Dermis lymphatic vessel endothelial cell (primary cell): ENCODE results near the gene NPDC1. TPM values are rescaled to one million over a fixed set of nuclear protein-coding genes. Genes with fewer than 3 reads are reported as not detected.

ENCODE experiments used
- total RNA-seq: library from RNA; depleted of rRNA; stranded (reverse); fragments of >200 nt; gene quantifications from 2 replicates; pipeline ENCODE4 v1.2.1, GENCODE V29; 2014

Gene NPDC1
- 4.8 and 8.2 TPM in 2 replicates for total RNA-seq

DNA sequence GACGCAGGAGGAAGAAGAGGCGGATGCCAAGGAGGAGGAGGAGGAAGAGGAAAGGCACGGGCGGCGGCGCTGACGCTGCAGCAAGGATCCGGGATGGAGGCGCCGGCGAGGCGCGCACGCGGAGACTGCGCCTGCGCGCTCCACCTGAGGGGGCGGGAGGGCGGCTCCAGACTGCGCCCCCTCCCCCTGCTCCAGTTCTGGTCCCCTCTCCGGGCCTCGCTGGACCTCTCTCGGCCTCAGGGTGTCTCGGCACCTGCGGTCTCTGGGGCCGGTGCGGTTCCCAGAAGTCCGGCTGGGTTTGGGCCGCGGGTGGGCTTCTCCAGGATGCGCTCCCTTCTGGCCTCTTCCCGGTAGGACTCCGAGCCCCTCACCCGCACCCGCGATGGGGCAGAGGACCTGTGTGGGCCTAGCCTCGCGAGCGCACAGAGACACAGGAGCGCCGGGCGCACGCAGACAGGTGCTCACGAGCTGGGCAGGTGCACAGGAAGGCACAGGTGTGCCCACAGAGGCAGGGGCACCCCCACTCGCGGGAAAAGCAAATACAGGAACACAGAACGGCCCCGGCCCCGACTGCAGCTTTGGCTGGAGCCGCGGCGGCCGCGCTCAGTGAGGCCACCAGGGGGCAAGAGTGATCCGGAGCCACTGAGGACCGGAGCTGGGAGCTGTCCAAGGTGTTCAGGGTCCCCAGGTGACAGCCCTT lies at the start of gene NPDC1:
TSS of gene NPDC1 (minus strand) at position 90 of the 700 bp plus-strand sequence. CDS start 188 bp downstream, outside the sequence.

GRCh38 chr9:137086531-137087408 lies 40.8 kb upstream of the NPDC1 start, which contains the start of gene MAN1B1:
MAN1B1 (plus strand) TSS chr9:137086985; CDS start chr9:137087000, 15 bp downstream.

GRCh38 chr9:137077010-137077747 lies 31.2 kb upstream of the NPDC1 start, which contains the start of gene UAP1L1:
UAP1L1 (plus strand) TSS chr9:137077517; CDS start chr9:137077533, 16 bp downstream.

GRCh38 chr9:137070201-137070905 lies 24.4 kb upstream of the NPDC1 start, which contains the start of gene SAPCD2:
SAPCD2 (minus strand) TSS chr9:137070557; CDS start chr9:137070460, 97 bp downstream.

GRCh38 chr9:137053944-137054931 lies 8.3 kb upstream of the NPDC1 start, which contains the start of gene ENTPD2:
ENTPD2 (minus strand) TSS chr9:137054061; CDS start chr9:137053997, 64 bp downstream.

GRCh38 chr9:137031904-137032640 lies 13.9 kb downstream of the NPDC1 start, which contains the start of gene FUT7:
FUT7 (minus strand) TSS chr9:137032088; CDS start chr9:137031991, 97 bp downstream.

DNA sequence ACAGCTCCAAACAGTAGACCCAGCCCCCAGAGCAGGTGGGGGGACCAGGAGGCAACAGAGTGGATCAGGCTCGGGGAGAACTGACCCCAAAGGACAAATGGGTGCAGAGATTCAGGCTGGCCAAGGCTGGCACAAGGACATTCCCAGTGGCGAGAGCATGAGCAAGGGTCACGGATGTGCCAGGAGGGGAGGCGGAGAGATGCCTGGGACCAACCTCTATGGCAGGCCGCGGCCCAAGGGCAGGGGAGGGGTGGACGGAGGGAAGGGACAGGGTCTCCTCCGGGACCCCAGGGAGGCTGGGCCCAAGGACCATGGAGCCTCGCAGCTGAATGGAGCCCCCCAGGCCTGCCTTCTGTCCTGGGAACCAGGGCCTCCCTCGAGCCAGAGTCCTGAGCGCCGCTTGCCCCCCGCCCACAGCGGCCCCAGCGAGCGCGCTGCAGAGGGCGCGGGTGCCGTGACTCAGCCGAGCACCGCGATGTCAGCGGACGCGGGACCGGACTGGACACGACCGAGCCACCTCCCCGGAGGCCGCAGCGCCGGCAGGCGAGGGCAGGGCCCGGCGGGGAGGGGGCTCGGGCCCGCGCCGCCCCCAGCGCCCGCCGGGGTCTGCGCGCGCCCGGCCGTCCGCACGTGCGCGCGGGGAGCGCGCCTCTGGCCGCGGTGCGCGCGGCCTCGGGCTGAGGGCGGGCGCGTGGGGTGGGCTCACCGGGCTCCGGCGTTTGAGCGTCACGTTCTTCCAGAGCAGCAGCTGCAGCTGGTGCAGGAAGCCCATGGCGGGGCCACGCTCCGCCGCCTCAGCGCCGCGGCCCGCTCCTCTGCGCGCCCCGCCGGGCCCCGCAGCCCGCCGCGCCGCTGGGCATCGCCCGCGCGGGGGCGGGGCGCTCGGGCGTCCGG lies 18.4 kb downstream of the NPDC1 start, which contains the start of gene ABCA2:
TSS of gene ABCA2 (minus strand) at position 869 of the 894 bp plus-strand sequence. CDS start at position 772, 97 bp downstream.

GRCh38 chr9:136996361-136997292 lies 49.4 kb downstream of the NPDC1 start, which contains the start of gene CLIC3:
CLIC3 (minus strand) TSS chr9:136996568; CDS start chr9:136996543, 25 bp downstream.

DNA sequence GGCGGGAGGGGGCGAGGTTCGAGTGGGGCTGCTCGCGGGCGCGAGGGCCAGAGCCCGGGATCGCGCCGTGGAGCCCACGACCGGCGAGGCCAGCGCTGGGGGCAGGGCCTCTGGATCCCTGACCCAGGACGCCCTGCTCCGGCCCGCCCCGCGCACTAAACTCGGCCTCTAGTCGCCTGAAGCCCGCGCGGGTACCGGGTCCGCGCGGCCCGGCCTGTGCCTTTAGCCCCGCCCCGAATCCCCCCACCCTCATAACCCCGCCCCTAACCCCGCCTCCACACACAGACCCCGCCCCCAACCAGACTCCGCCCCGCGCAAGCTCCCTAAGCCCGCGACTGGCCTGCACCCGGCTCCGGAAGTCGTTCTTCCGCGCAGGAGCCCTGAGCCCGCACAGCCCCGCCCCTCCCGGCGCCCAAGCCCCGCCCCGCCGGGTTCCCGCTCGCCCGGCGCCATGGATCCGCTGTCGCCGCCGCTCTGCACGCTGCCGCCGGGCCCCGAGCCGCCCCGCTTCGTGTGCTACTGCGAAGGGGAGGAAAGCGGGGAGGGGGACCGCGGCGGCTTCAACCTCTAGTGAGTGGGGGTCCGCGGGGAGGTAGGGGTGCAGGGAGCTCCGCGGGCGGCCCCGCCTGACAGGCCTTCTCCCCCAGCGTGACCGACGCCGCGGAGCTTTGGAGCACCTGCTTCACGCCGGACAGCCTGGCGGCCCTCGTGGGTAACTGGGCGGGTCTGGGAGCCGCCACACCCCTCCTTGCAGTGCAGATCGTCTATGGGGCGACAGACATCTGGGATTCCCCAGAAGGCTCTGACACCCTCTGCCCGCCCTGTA lies 53.8 kb downstream of the NPDC1 start, which contains the start of gene PAXX:
TSS of gene PAXX (plus strand) at position 430 of the 826 bp plus-strand sequence. CDS start at position 452, 22 bp downstream.

Other genes starting within 250 kb of the NPDC1 start
- 0.52 and 0.98 TPM in 2 replicates for gene CCDC183, start 249.8 kb downstream of the NPDC1 start, total RNA-seq
- 49.3 and 52.9 TPM in 2 replicates for gene RABL6, start 238.2 kb downstream of the NPDC1 start, total RNA-seq
- gene AJM1, start 203.7 kb downstream of the NPDC1 start, total RNA-seq = 0.60 and 0.65 TPM in 2 replicates
- gene PHPT1, start 196.8 kb downstream of the NPDC1 start, total RNA-seq = 185 and 194 TPM in 2 replicates
- gene MAMDC4, start 193.8 kb downstream of the NPDC1 start, total RNA-seq = 0.52 and 0.65 TPM in 2 replicates
- gene EDF1, start 179.9 kb downstream of the NPDC1 start, total RNA-seq = 286 and 317 TPM in 2 replicates
- gene TRAF2, start 159.7 kb downstream of the NPDC1 start, total RNA-seq = 12.7 and 18.0 TPM in 2 replicates
- gene FBXW5, start 101.4 kb downstream of the NPDC1 start, total RNA-seq = 140 and 161 TPM in 2 replicates
- gene C8G, start 100.9 kb downstream of the NPDC1 start, total RNA-seq = 0.54 and 0.77 TPM in 2 replicates
- 0.11 TPM in 1 of 2 replicates, not detected in the other for gene LCN12, start 93.9 kb downstream of the NPDC1 start, total RNA-seq
- 0.43 and 2.8 TPM in 2 replicates for gene PTGDS, start 68.7 kb downstream of the NPDC1 start, total RNA-seq
- gene LCNL1, start 63.2 kb downstream of the NPDC1 start, total RNA-seq = under 0.01 TPM in 1 of 2 replicates, not detected in the other
- gene PAXX, start 53.8 kb downstream of the NPDC1 start, total RNA-seq = 8.0 and 9.2 TPM in 2 replicates
- gene CLIC3, start 49.6 kb downstream of the NPDC1 start, total RNA-seq = not detected in 2 replicates
- gene ABCA2, start 17.9 kb downstream of the NPDC1 start, total RNA-seq = 4.8 and 6.8 TPM in 2 replicates
- gene FUT7, start 14.1 kb downstream of the NPDC1 start, total RNA-seq = not detected in 2 replicates
- not detected in 2 replicates for gene ENTPD2, start 7.9 kb upstream of the NPDC1 start, total RNA-seq
- gene SAPCD2, start 24.4 kb upstream of the NPDC1 start, total RNA-seq = 2.0 and 2.5 TPM in 2 replicates
- gene UAP1L1, start 31.3 kb upstream of the NPDC1 start, total RNA-seq = 19.7 and 21.1 TPM in 2 replicates
- 54.2 and 55.7 TPM in 2 replicates for gene MAN1B1, start 40.8 kb upstream of the NPDC1 start, total RNA-seq
- gene DPP7, start 68.6 kb upstream of the NPDC1 start, total RNA-seq = 77.3 and 94.1 TPM in 2 replicates
- gene GRIN1, start 93.0 kb upstream of the NPDC1 start, total RNA-seq = under 0.01 TPM in 1 of 2 replicates, not detected in the other
- not detected in 2 replicates for gene LRRC26, start 123.9 kb upstream of the NPDC1 start, total RNA-seq
- 0.09 TPM in 1 of 2 replicates, not detected in the other for gene TMEM210, start 125.9 kb upstream of the NPDC1 start, total RNA-seq
- gene ANAPC2, start 142.4 kb upstream of the NPDC1 start, total RNA-seq = 19.9 and 20.9 TPM in 2 replicates
- 81.8 and 83.4 TPM in 2 replicates for gene SSNA1, start 142.5 kb upstream of the NPDC1 start, total RNA-seq
- 2.3 and 3.4 TPM in 2 replicates for gene TPRN, start 154.6 kb upstream of the NPDC1 start, total RNA-seq
- 21.4 and 23.5 TPM in 2 replicates for gene TMEM203, start 159.5 kb upstream of the NPDC1 start, total RNA-seq
- 2.1 and 2.2 TPM in 2 replicates for gene NDOR1, start 159.5 kb upstream of the NPDC1 start, total RNA-seq
- gene RNF208, start 176.1 kb upstream of the NPDC1 start, total RNA-seq = 0.09 and 0.11 TPM in 2 replicates
- gene CYSRT1, start 179.0 kb upstream of the NPDC1 start, total RNA-seq = 0.22 and 0.26 TPM in 2 replicates
- gene RNF224, start 181.3 kb upstream of the NPDC1 start, total RNA-seq = not detected in 2 replicates
- not detected in 2 replicates for gene SLC34A3, start 184.7 kb upstream of the NPDC1 start, total RNA-seq
- gene TUBB4B, start 195.1 kb upstream of the NPDC1 start, total RNA-seq = 76.1 and 80.8 TPM in 2 replicates
- gene STPG3, start 205.1 kb upstream of the NPDC1 start, total RNA-seq = 0.54 TPM in 1 of 2 replicates, not detected in the other
- gene NELFB, start 209.2 kb upstream of the NPDC1 start, total RNA-seq = 51.5 and 52.8 TPM in 2 replicates
- gene TOR4A, start 231.5 kb upstream of the NPDC1 start, total RNA-seq = 24.7 and 25.0 TPM in 2 replicates